HCT116 (cell line): ENCODE results near the gene CHRNA9.

ENCODE experiments used
- CEBPB ChIP-seq: IDR thresholded peaks from 2 replicates; pipeline ENCODE4 v1.6.1; 2012; ENCODE audit warnings: low read depth
- CTCF ChIP-seq, 3 experiments: fragments of 200-600 bp in 1 of 3; sonication (generic) in 1 of 3; IDR thresholded peaks in 2 of 3; conservative IDR thresholded peaks in 1 of 3; 2 replicates each; pipeline ENCODE4 v1.5.1; 2012 to 2017; ENCODE audit warnings: low read depth in 2 of 3, low read length in 2 of 3, antibody characterized with exemption in 1 of 3, borderline replicate concordance in 1 of 3, control low read depth in 1 of 3, mild to moderate bottlenecking in 1 of 3, mixed read lengths in 1 of 3, mixed run types in 1 of 3, moderate library complexity in 1 of 3; ENCODE audit not compliant: insufficient read depth in 1 of 3
- MAX ChIP-seq: IDR thresholded peaks from 2 replicates; pipeline ENCODE4 v1.6.1; 2012
- POLR2A ChIP-seq: IDR thresholded peaks from 2 replicates; pipeline ENCODE4 v1.7.0; 2011; ENCODE audit warnings: borderline replicate concordance; ENCODE audit not compliant: insufficient read depth, insufficient read length; ENCODE audit errors: extremely low read depth
- POLR2AphosphoS5 ChIP-seq: IDR thresholded peaks from 2 replicates; pipeline ENCODE4 v1.6.1; 2011; ENCODE audit warnings: mild to moderate bottlenecking, low read depth, low read length, moderate library complexity
- RAD21 ChIP-seq: IDR thresholded peaks from 2 replicates; pipeline ENCODE4 v1.6.1; 2012; ENCODE audit warnings: low read depth, mild to moderate bottlenecking

- TF ChIP-seq CTCF (IDR thresholded peaks at IDR 0.05 in 2 of 3, conservative IDR thresholded peaks at IDR 0.05 in 1 of 3; ENCODE audit: borderline replicate concordance in 1 of 3, insufficient read depth in 1 of 3, low read depth in 2 of 3, low read length in 2 of 3) (no peak), MAX (no peak), POLR2A (no peak), POLR2AphosphoS5 (no peak), RAD21 (no peak), CEBPB (peak; percentile 93)
Observed at GRCh38 chr4:40395908-40396793, 61.0 kb downstream of the CHRNA9 start.
